Measurements from ENCODE around the gene TENM4. TPM values are rescaled to one million over a fixed set of nuclear protein-coding genes. Genes with fewer than 3 reads are reported as not detected.

Gene TENM4
- total RNA-seq, 4 donors from 2014 or later, result 7.7 to 39.3 (median 16.1) TPM

GRCh38 chr11:79308429-79308828, 132.4 kb downstream of the TENM4 start:
- intact Hi-C loops (cut with DNase I), result no loop called here
- Histone ChIP-seq H3K4me1 (peaks cover 0 to 4% (median 0%) of the 10 kb centered on the region in 3 donors), H3K27ac (no peak overlapping the region), H3K36me3 (no peaks in the 10 kb centered on the region), H3K4me3 (no peak overlapping the region), H3K27me3 (no peaks in the 10 kb centered on the region), H3K9me3 (no peaks in the 10 kb centered on the region)
- no peak for DNase-seq
- WGBS, 2 donors, result 94% methylated on average over 3 of the region's 4 CpGs; no CpG with 5 or more reads in 1 of the 2 donors
- no peak for TF ChIP-seq POLR2A (IDR thresholded peaks at IDR 0.05)
- TF ChIP-seq CTCF (IDR thresholded peaks at IDR 0.05), result no peak

- H3K27me3 ChIP-seq, result no peaks in the 10 kb centered on the region
- intact Hi-C loops (cut with DNase I), result no loop called here
- H3K36me3 ChIP-seq, result no peaks in the 10 kb centered on the region
- no peak for DNase-seq
- peak overlapping the region in 1 of 4 donors; percentile 25 for H3K27ac ChIP-seq
- no peaks in the 10 kb centered on the region for H3K9me3 ChIP-seq
- H3K4me3 ChIP-seq, result no peak overlapping the region
- TF ChIP-seq POLR2A (IDR thresholded peaks at IDR 0.05) (no peak), CTCF (IDR thresholded peaks at IDR 0.05) (no peak)
- 66 to 67% methylated on average over 4 of the region's 4 CpGs for WGBS, 2 donors
- no peaks in the 10 kb centered on the region for H3K4me1 ChIP-seq
Observed at GRCh38 chr11:79304599-79305212, 136.1 kb downstream of the TENM4 start.

GRCh38 chr11:79296141-79296540, 144.7 kb downstream of the TENM4 start:
- Histone ChIP-seq H3K27ac (no peak overlapping the region), H3K27me3 (no peaks in the 10 kb centered on the region), H3K9me3 (no peaks in the 10 kb centered on the region), H3K4me1 (peaks cover 0 to 24% (median 5%) of the 10 kb centered on the region in 3 donors), H3K36me3 (no peaks in the 10 kb centered on the region), H3K4me3 (no peak overlapping the region)
- no peak for TF ChIP-seq POLR2A (IDR thresholded peaks at IDR 0.05)
- TF ChIP-seq CTCF (IDR thresholded peaks at IDR 0.05), result no peak
- 48 to 61% methylated on average over 3 of the region's 3 CpGs for WGBS, 2 donors
- DNase-seq, result no peak
- intact Hi-C loops (cut with DNase I), result no loop called here

GRCh38 chr11:79294845-79295731, 145.7 kb downstream of the TENM4 start:
- DNase-seq, result no peak
- H3K4me3 ChIP-seq, result no peak overlapping the region
- peaks cover 0 to 24% (median 5%) of the 10 kb centered on the region in 3 donors for H3K4me1 ChIP-seq
- no peak overlapping the region for H3K27ac ChIP-seq
- intact Hi-C loops (cut with DNase I), result no loop called here
- TF ChIP-seq CTCF (IDR thresholded peaks at IDR 0.05), result no peak
- TF ChIP-seq POLR2A (IDR thresholded peaks at IDR 0.05), result no peak
- no peaks in the 10 kb centered on the region for H3K27me3 ChIP-seq
- H3K9me3 ChIP-seq, result no peaks in the 10 kb centered on the region
- H3K36me3 ChIP-seq, result no peaks in the 10 kb centered on the region
- WGBS, 2 donors, result 48 to 59% methylated on average over 2 to 8 of the region's 8 CpGs

- H3K4me3 ChIP-seq, result no peak overlapping the region
- no peak overlapping the region for H3K27ac ChIP-seq
- no peaks in the 10 kb centered on the region for H3K36me3 ChIP-seq
- intact Hi-C loops (cut with DNase I), result no loop called here
- no peaks in the 10 kb centered on the region for H3K27me3 ChIP-seq
- 69 to 73% methylated on average over 4 of the region's 4 CpGs for WGBS, 2 donors
- H3K4me1 ChIP-seq, result peaks cover 0 to 24% (median 5%) of the 10 kb centered on the region in 3 donors
- no peak for DNase-seq
- no peaks in the 10 kb centered on the region for H3K9me3 ChIP-seq
- TF ChIP-seq CTCF (IDR thresholded peaks at IDR 0.05) (no peak), POLR2A (IDR thresholded peaks at IDR 0.05) (no peak)
Observed at GRCh38 chr11:79291948-79292347, 148.9 kb downstream of the TENM4 start.
